GM19397 (cell line): ENCODE results near the gene ITPR1.

Experiments
- ATAC-seq: cut with Tn5 transposase; IDR thresholded peaks from one replicate; pipeline ENCODE4 v1.9.1; 2021; ENCODE audit warnings: mild to moderate bottlenecking, moderate library complexity; ENCODE audit not compliant: unreplicated experiment

ITPR1 gene

DNA sequence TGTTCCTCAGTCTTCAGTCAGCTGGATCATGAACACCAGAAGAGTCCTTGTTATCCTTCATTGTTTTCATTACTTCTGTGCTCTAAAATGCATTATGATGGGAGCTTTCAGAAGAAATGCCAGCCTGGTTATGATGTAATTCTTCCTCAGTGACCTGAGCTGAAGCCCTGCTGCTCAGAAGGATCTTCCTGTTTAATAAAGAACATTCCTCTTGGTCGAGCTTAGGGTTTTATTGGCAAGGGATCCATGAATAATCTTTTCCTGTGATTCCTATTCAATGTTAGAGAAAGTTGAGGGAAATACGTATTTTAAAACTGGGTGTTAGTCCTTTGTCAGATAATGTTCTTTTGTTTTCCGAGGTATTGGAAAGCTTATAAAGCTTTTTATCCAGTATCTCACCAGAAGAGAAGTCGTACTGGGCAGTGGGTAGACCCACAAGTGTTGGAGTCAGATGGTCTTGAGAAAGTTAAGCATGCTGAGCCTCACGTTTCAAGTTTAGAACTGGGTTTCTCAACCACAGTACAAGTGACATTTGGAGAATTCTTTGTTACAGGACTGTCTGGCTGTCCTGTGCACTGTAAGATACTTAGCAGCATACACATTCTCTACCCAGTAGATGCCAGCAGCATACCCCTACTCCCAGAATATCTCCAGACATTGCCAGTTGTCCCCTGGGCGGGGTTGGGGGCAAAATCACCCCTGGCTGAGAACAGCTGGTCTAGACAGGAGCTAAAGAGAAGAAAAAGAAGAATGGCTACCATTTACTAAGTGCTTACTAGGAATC lies 273.8 kb downstream of the ITPR1 start:
- no peak for ATAC-seq

DNA sequence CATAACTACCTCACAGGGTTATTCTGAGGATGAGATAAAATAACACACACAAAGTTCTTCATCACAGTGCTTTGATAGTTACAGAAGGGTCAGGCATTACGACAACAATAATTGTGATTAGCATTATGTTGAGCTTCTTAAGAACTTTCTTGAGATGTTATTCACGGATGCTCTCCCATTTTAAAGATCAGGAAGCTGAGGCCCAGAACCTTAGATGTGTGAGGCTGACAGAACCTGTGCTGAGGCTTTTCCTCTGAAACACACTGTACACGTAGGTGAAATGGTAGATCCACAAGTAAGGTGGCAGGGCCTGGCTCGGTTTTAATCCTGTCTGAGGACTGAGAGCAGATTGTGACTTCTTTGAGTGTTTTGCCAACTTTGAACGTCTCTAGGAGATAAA lies 274.9 kb downstream of the ITPR1 start:
- ATAC-seq: no peak

DNA sequence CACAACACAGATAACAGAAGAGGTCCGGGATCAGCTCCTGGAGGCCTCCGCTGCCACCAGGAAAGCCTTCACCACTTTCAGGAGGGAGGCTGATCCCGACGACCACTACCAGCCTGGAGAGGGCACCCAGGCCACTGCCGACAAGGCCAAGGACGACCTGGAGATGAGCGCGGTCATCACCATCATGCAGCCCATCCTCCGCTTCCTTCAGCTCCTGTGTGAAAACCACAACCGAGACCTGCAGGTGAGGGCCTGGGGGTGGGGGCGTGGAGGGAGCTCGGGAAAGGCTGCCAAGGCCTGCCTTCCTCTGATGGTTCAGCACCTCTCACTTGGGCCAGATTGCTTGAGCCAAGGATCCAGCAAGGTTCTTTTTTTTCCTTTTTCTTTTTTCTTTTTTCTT lies 275.4 kb downstream of the ITPR1 start:
- no peak for ATAC-seq

DNA sequence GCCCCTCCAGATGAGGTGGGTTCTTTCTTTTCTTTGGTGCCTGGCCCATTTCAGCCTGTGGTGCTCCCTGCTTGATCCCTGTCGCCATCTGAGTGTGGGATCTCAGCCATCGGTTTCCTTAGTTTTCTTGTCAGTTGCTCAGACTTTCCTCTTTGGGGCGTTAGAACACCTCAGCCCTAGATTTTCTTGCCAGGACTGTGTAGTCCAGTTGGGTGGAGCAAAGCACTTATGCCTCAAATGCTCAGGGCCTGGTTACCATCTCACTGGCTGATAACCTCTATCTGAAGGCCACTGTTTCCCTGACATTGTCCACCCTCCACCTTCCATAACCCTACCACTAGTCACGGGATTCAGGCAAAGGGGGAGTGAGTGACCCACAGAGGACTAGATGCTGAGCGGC lies 277.4 kb downstream of the ITPR1 start:
- no peak for ATAC-seq

DNA sequence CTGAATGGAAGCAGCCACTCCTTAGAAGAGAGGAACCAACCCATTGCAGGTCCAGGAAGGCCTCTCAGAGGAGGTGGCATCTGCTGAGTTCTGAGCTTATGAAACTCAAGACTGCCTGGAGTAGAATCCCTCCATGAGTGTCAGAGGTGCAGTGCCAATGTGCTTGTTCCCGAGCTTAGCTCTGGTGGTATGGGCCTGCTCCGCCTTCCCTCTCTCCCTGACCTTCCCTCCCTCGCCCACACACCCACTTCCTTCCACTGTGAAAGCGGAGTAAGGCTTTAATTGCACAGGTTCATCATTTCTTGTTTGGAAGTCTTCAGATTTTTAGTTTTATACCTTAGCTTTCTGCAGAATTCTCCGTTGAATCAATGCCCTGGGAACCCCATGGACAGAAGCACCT lies 278.1 kb downstream of the ITPR1 start:
- no peak for ATAC-seq

DNA sequence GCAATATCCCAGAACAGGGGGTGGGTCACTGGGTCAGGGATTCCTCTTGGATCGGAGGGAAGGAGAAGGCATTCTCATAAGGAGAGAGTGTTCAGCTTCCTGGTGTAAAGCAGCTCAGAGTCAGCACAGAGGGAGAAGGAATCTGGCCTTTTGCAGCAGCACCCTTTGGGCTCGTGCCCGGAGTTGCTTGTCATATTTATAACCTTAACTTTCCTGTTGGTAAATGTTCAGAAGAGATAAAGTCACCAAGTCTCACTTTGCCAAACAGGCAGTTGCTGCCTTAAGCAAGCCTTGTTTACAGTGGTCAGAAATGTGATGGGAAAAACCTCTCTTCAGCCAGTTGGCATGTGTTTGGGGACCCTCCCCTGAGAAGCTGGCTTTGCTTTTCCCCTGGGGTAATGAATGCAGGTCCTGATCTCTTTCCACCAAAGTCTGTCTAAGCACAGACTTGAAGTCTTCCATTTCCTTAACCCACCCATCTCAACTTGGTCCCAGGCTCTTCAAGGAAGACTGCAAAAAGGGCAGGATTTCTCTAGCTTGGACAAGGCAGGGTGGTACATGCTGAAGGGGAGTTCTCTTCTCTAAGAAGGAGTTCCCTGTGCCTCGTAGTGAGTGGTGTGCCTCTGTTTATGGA lies 279.1 kb downstream of the ITPR1 start:
- no peak for ATAC-seq

DNA sequence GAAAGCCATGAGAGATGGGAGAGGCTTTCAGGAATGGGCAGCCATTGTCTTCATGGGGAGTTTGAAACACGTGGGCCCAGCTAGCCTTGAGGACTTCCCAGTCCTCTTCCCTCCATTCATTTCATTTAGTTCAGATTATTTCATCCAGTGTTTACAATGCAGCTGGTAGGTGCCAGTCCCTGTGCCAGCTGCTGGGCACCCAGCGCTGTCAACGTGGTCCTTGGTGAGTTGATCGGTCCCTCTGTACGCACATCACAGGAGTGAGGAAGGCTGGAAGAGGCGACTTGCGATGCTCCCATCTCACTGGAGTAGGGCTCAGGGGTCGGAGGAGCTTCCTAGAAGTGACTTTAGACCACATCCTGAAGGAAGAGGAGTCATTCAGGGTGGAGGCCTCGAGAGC lies 279.7 kb downstream of the ITPR1 start:
- ATAC-seq: no peak

DNA sequence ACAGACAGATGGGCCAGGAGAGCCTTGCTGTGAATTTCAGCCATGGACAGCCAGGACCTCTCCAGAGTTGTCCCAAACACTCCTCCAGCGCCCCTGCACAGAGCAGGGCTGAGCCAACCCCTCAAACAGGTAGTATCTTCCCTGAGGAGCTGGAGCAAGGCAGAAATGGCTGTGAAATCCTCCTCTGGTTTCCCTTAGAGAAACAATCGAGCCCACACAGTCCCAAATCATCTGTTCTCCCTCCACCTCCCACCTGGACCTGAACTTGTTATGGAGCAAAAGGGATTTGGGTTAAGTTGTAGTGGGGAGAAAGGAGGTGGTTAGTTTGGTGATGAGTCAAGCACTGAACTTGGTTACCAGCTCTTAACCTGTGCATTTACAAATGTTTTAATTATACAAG lies 280.4 kb downstream of the ITPR1 start:
- ATAC-seq: no peak

DNA sequence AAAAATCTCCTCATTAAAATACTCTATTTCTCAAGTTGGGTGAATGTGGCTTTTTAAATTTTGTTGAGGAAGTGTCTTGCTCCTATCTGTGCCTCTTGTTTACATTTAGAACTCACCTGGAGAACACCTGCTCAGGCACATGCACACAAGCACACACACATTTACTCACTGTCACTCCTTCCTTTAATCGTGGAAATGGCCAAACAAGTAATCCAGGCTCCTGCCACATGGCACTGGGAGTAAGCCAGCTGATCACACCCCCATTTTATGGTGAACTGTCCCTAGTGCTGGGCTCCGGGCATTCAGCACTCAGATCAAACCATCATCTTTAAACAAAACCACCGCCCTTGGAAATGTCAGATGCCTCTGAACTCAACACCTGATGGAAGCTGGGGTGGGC lies 281.4 kb downstream of the ITPR1 start:
- no peak for ATAC-seq

DNA sequence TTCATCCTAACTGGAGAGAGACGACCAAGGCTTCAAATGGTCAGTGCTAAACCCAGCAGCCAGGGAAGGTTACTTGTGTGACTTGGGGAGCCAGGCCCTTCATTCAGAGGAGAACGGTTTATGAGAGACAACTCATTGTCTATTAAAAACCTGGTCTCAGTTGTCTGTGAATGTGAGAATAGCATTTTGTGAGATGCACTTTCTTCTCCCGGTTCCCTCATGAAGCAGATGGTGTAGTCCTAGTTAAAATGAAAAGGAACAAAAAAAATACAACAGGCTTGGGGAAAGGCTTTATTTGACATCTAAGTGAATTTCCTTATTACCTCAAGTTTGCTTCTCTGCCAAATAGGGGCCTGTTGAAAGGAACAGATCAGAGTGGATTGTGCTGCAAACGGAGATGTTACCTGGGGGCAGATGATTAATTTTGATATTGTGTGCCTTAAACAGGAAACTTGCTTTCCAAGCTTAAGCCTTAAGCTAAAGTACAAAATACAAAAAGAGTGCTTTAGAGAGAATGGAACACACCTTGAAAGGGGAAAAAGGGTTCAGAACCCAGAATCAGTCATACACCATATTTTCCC lies 283.3 kb downstream of the ITPR1 start:
- peak; percentile 17 for ATAC-seq

DNA sequence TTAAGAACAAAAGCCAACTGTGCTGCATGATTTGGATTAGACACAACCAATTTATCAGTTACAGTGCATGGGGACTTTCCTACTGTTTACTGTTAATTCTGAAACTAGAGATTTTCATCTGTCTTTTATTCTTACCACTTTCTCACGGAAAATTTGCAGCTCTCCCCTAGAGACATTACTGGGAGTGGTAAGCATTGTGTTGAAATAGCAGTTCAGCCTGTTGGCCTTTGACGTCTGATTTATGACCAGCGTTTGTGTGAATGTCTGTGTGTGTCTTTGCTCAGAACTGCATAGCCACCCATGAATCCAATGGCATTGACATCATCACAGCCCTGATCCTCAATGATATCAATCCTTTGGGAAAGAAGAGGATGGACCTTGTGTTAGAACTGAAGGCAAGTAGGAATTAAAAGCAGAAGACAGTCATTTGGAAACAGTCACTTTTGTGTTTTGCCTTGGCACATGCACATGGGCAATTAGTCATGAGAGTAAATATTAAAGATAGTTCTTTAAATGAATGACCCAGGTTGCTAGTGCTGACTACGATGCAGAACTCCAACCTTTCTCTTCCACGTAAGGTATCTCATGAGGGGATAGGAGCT lies 283.9 kb downstream of the ITPR1 start:
- peak; percentile 71 for ATAC-seq

DNA sequence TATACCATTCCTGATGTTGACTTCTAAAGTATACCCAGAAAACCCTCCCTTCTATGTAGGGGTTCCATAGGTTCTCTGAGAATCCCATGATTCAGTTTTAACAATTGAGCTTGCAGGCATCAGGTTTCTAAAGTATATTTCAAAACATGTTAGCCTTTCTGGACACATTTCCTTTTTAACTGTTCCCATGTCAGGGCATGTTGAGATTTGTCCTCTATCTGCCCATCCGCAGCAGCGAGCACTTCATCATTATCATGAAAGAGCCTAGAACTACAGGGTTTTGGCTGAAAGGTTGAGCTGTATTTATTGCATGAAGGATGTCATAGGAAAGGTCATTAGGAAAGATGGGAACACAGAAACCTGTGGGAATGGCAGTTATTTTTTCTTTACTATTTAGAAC lies 285.0 kb downstream of the ITPR1 start:
- ATAC-seq: no peak

DNA sequence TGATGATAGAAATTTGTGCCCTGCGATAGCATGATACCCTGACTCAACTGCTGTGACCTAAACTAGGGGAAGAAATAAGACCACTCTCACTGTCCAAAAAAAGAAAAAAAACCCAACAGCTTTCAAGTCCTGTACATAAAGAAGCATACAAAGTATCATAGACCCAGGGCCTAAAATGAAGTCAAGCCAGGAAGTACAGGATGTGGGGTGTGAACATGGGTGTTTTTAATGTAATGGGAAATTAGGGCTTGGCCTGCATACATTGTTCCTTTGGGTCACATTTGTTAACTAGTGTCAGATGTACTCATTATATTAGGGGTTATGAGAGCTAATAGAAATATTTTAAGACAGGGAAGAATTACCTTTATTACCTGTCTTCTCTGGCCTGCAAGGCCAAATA lies 285.6 kb downstream of the ITPR1 start:
- no peak for ATAC-seq

DNA sequence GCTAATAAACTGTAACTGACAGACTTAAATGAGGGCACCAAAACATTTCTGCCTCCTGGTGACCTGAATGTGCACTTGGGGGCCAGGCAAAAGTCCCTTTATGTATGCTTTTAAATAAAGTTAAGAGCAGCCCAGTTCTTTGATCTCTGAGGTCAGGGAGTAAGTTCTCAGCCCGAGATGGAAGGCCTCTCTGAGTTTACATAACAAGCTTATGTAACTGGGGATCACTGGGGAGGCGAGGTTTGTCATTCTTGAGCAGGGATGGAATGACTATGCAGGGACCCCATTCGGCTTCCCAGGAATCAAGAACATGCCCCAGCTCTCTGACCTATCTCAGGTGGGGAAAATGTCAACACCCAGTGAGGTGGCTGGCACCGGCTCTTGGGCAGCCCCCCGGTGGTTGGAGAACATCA lies 287.4 kb downstream of the ITPR1 start:
- ATAC-seq: no peak

DNA sequence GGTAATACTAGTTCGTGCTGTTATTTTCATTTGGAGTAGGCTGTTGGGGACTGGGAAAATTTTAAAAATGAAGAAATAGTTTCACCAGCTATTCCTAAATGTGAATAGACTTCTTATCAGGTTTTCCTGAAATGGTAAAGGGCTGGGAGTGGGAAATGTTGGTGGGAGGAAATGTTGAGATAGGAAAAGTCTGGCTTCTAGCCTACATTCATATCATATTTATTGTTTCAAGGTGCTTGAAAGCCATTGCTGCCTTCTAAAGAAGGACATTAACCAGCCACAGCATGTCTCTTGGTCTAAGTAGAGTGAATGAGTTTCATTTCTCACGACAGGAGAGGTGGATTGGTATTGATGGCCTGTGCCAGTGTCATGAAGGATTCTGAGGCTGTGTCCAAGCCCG lies 288.9 kb downstream of the ITPR1 start:
- no peak for ATAC-seq

DNA sequence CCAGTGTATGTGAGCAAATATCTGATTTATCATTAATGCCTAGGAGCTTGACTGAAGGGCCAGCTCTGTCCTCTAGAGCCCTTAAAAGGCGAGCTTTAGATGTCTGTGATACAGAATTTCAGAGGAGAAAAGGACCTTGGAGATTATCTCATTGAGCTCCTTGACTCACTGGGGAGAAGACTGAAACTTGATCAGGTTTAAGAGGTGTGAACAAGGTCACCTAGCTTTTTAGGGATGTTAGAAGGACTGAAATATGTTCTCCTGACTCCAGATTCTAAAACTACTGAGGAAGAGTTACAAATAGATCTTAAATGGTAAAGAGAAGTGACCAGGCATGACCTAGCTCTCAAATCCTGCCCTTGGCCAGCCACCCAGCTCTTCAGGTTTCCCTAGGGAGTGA lies 292.4 kb downstream of the ITPR1 start:
- ATAC-seq: no peak

DNA sequence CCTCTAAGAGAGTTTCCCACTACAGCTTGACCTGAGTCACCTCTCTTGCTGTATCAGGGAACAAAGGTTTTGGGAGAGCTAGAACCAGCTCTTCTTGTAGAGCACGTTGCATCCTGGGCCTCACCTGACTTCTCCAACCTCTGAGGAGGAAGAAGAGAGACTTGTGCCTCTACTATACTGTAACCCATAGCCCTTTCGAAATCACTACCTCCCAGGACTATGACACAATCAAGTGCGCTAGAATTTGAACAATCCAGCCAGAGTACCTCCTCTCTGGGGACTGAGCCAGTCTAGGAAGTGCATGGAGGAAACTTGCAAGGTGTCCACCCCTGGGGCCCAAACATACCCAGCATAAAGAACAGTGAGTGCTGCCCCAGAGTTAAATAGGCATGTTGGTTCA lies 293.3 kb downstream of the ITPR1 start:
- no peak for ATAC-seq

DNA sequence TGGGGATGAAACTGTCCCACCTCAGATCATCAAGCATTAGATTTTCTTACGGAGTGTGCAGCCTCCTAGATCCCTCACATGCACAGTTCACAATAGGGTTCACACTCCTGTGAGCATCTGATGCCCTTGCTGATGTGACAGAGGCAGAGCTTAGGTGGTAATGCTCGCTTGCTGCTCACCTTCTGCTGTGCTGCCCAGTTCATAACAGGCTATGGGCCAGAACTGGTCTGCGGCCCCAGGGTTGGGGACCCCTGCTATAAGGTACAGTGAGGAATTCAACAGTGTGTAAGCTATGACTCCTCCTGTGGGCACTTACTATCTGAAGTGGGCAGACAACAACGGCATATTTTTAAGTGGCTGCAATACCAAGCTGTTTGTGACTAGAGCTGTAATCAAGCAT lies 298.2 kb downstream of the ITPR1 start:
- ATAC-seq: no peak

DNA sequence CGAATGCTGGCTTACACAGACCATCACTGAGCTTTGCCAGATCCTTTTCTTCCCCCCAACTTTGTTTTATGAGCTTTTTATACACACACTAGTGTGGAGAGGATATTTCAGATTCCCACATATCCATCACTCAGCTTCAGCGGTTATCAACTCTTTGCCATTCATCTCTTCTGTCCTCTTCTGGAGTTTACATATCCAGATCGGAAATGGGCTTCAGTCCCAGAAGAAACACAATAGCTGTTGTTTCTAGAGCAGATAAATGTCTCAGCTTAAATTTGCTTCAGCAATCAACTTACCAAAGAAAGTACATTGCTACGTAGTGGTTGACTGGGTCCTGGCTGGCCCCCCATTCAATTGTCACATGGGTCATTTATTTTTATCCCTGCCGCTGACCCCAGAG lies 300.2 kb downstream of the ITPR1 start:
- no peak for ATAC-seq

DNA sequence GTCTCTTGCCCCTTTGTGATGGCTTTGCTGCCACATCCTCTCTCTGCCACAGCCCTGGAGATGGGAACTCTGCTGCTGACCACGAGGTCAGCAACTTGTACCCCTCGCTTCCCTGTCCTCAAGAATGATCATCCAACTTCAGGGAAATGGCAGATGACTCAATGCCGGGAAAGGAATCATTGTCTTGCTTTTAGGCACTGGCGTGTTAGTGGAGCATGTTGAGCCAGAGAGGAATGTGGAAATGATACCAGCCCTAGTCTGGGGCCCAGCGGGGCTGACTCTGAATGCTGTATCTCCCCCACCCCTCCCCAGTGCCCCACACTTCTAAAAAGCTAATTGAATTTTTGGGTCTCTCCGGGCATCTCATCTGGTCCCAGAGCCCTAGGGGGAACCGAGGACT lies 301.2 kb downstream of the ITPR1 start:
- ATAC-seq: no peak

DNA sequence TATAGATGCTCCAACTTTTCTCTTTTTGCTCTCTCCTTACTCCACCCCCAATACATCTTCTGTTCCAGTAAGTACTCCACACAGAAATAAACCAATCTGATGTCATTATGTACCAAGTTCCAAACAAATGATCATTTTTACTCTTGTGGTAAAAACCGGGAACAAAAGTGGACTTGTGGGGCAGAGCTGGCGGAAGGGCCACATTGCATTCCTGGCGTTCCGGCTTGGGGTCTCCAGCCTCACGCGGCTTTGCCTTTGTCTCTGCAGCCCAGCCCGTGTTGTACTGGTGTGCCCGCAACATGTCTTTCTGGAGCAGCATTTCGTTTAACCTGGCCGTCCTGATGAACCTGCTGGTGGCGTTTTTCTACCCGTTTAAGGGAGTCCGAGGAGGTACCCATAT lies 301.6 kb downstream of the ITPR1 start:
- no peak for ATAC-seq

DNA sequence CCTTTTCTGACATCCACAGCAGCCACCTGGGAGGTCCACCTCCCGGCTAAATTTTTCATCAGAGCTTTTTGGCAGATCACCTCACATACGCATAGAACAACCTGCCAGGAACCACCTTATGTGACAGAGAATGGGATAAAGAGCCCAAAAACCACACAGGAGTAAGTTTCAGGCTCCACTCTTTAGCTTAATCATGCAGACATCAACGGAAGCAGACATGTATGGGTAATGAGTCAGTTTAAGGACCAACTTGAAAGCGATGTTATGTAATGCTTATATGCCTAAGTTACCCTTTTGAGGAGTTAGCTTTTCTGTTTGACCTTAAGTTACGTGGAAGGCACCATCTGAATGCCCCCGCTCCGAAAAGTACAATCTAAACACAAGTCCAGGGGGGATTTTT lies 302.8 kb downstream of the ITPR1 start:
- ATAC-seq: no peak
